Left renal pelvis (tissue), 4 donors: ENCODE measurements around the gene ACAP3. TPM values are rescaled to one million over a fixed set of nuclear protein-coding genes. Genes with fewer than 3 reads are reported as not detected.
"Not testable (repeated sequence)": the region's sequence is repeated elsewhere in the genome, so short reads cannot be mapped to it uniquely, and the experiment has no call there.

Source experiments
- DNase-seq, 4 donors: peaks; one replicate each; pipeline ENCODE4 v3.0.0-alpha.2; 2013; ENCODE audit warnings: low read depth in 4 of 4, low spot score in 3 of 4
- polyA plus RNA-seq, 4 donors: library from polyadenylated mRNA; unstranded; fragments of 120-200 nt; gene quantifications; one replicate each; pipeline ENCODE4 v1.2.1, GENCODE V29; 2013; ENCODE audit not compliant: insufficient read length in 4 of 4

Gene ACAP3
- polyA plus RNA-seq, 4 donors = 18.3 to 44.1 (median 34.0) TPM

GRCh38 chr1:1318131-1318652, 10.5 kb upstream of the ACAP3 start:
- DNase-seq = no peak

GRCh38 chr1:1317420-1317819, 9.7 kb upstream of the ACAP3 start:
- no peak for DNase-seq

GRCh38 chr1:1316199-1316598, 8.5 kb upstream of the ACAP3 start:
- DNase-seq = not testable (repeated sequence)

- no peak for DNase-seq
Measured at GRCh38 chr1:1315435-1315954, 7.8 kb upstream of the ACAP3 start.

- DNase-seq = no peak
Measured at GRCh38 chr1:1314678-1315335, 7.1 kb upstream of the ACAP3 start.

GRCh38 chr1:1314237-1314586, 6.5 kb upstream of the ACAP3 start:
- DNase-seq = no peak

GRCh38 chr1:1313500-1314236, 5.9 kb upstream of the ACAP3 start:
- DNase-seq = no peak

- no peak for DNase-seq
Measured at GRCh38 chr1:1312450-1313314, 5.0 kb upstream of the ACAP3 start.

- no peak for DNase-seq
Measured at GRCh38 chr1:1311107-1312104, 3.7 kb upstream of the ACAP3 start.

GRCh38 chr1:1310476-1311053, 2.8 kb upstream of the ACAP3 start:
- no peak for DNase-seq

- DNase-seq = no peak
Measured at GRCh38 chr1:1310109-1310385, 2.3 kb upstream of the ACAP3 start.

GRCh38 chr1:1309251-1310108, 1.8 kb upstream of the ACAP3 start:
- DNase-seq = no peak

- DNase-seq = no peak
Measured at GRCh38 chr1:1308756-1309250, 1.1 kb upstream of the ACAP3 start.

- no peak for DNase-seq
Measured at GRCh38 chr1:1307261-1307922, 338 bp downstream of the ACAP3 start.

GRCh38 chr1:1306661-1307260, 969 bp downstream of the ACAP3 start:
- no peak for DNase-seq

GRCh38 chr1:1306070-1306660, 1.6 kb downstream of the ACAP3 start:
- no peak for DNase-seq
